ENCODE results near the gene DMPK. TPM values are rescaled to one million over a fixed set of nuclear protein-coding genes. Genes with fewer than 3 reads are reported as not detected.
"Not testable (repeated sequence)": the region's sequence is repeated elsewhere in the genome, so short reads cannot be mapped to it uniquely, and the experiment has no call there.

DMPK gene
- total RNA-seq, 2 experiments from 2014 or later, result 26.4 to 32.2 TPM

DNA sequence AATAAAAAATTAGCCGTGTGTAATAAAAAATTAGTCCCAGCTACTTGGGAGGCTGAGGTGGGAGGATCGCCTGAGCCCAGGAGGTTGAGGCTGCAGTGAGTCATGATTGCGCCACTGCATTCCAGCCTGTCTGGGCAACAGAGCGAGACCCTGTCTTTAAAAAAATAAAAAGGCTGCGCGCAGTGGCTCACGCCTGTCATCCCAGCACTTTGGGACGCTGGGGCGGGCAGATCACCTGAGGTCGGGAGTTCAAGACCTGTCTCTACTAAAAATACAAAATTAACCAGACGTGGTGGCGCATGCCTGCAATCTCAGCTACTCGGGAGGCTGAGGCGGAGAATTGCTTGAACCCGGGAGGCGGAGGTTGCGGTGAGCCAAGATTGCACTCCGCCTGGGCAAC is 53.6 kb downstream of the DMPK start:
- peak overlapping the region; percentile 0 for H3K4me3 Mint-ChIP-seq
- DNase-seq; POLR2A ChIA-PET; H3K27ac Mint-ChIP-seq; ATAC-seq (ENCODE audit: low read depth); H3K9me3 Mint-ChIP-seq; H3K27me3 Mint-ChIP-seq; H3K36me3 Mint-ChIP-seq: not testable (repeated sequence)
- H3K4me1 Mint-ChIP-seq, result peaks cover 24% of the 10 kb centered on the region

DNA sequence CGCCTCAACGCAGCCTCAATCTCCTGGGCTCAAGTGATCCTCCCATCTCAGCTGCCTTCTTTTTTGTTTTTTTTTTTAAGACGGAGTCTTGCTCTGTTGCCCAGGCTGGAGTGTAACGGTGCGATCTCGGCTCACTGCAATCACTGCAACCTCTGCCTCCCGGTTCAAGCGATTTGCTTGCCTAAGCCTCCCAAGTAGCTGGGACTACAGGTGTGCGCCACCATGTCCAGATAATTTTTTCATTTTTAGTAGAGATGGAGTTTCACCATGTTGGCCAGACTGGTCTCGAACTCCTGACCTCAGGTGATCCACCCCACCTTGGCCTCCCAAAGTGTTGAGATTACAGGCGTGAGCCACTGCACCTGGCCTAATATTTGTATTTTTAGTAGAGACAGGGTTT is 62.2 kb downstream of the DMPK start:
- H3K27ac Mint-ChIP-seq; H3K9me3 Mint-ChIP-seq; H3K4me3 Mint-ChIP-seq; DNase-seq; H3K27me3 Mint-ChIP-seq; ATAC-seq (ENCODE audit: low read depth): not testable (repeated sequence)
- Mint-ChIP-seq H3K36me3 (peaks cover 27% of the 10 kb centered on the region), H3K4me1 (peaks cover 25% of the 10 kb centered on the region)
- POLR2A ChIA-PET, result interaction anchor here (1.3 to 5.9 kb wide), 2 partner anchors 10 to 28 kb away, joined by 3 to 47 read pairs; partner anchors contain the start of genes FBXO46, QPCTL and SNRPD2

Other genes with a start within 250 kb of the DMPK start
- gene OPA3, start 197.7 kb downstream of the DMPK start, total RNA-seq, result 10 to 100 TPM; 10.6 to 11.8 TPM
- not detected for gene GPR4, start 180.3 kb downstream of the DMPK start, total RNA-seq
- gene EML2, start 143.1 kb downstream of the DMPK start, total RNA-seq, result 10 to 100 TPM; 93.1 to 94.2 TPM
- gene GIPR, start 114.3 kb downstream of the DMPK start, total RNA-seq, result 10 to 100 TPM; 18.4 to 19.3 TPM
- gene SNRPD2, start 90.5 kb downstream of the DMPK start, total RNA-seq, result 100 to 1,000 TPM; 520 to 523 TPM
- gene QPCTL, start 89.8 kb downstream of the DMPK start, total RNA-seq, result 1 to 10 TPM; 9.3 to 9.7 TPM
- gene FBXO46, start 51.6 kb downstream of the DMPK start, total RNA-seq, result 10 to 100 TPM; 29.9 to 35.5 TPM
- gene MEIOSIN, start 49.1 kb downstream of the DMPK start, total RNA-seq, result not detected
- gene SIX5, start 13.2 kb downstream of the DMPK start, total RNA-seq, result 1 to 10 TPM; 1.8 to 2.5 TPM
- gene DMWD, start 10.4 kb upstream of the DMPK start, total RNA-seq, result 10 to 100 TPM; 47.0 to 50.6 TPM
- gene RSPH6A, start 32.8 kb upstream of the DMPK start, total RNA-seq, result under 1 TPM; 0.30 to 0.40 TPM
- gene SYMPK, start 80.7 kb upstream of the DMPK start, total RNA-seq, result 100 to 1,000 TPM; 100 to 113 TPM
- not detected for gene FOXA3, start 81.8 kb upstream of the DMPK start, total RNA-seq
- 10 to 100 TPM; 20.9 to 23.9 TPM for gene IRF2BP1, start 103.7 kb upstream of the DMPK start, total RNA-seq
- gene MYPOP, start 120.1 kb upstream of the DMPK start, total RNA-seq, result 10 to 100 TPM; 12.0 to 12.5 TPM
- not detected for gene NANOS2, start 132.3 kb upstream of the DMPK start, total RNA-seq
- not detected for gene NOVA2, start 191.4 kb upstream of the DMPK start, total RNA-seq
- gene CCDC61, start 213.0 kb upstream of the DMPK start, total RNA-seq, result 10 to 100 TPM; 31.5 to 34.2 TPM
- gene PGLYRP1, start 240.6 kb upstream of the DMPK start, total RNA-seq, result not detected